Neural progenitor cell (in vitro differentiated cells): ENCODE results near the gene SCFD1.

Experiments used
- EZH2 ChIP-seq: fragments of 200-600 bp; sonication (generic); IDR thresholded peaks from 2 replicates; pipeline ENCODE4 v1.6.1; 2017; ENCODE audit warnings: antibody characterized with exemption, mild to moderate bottlenecking, moderate library complexity
- EZH2phosphoT487 ChIP-seq: fragments of 200-600 bp; sonication (generic); IDR thresholded peaks from 2 replicates; pipeline ENCODE4 v1.6.1; 2017; ENCODE audit warnings: antibody characterized with exemption
- TF ChIP-seq, protein P1 (sequence below): fragments of 200-600 bp; sonication (generic); IDR thresholded peaks from 2 replicates; pipeline ENCODE4 v1.5.1; 2017; ENCODE audit warnings: antibody characterized with exemption, mild to moderate bottlenecking

DNA sequence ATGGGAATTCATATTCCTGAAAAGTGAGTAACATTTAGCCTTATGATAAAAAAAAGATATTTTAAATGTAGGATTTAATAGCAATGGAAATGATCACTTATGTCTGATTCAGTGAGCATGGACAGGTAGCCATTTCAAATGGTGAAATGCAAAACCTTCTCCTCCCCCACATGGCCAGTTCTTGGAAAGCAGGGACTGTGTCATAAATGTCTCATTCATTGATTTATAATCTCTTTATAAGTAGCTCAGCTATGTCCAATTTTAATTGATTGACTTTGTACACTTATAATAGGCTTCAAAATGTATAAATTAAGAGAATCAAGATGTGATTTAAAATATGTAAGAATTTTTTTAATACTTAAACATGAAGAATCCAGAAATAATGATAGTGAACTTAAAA, 24.6 kb upstream of the SCFD1 start:
- no peak for TF ChIP-seq EZH2
- TF ChIP-seq, protein P1, sequence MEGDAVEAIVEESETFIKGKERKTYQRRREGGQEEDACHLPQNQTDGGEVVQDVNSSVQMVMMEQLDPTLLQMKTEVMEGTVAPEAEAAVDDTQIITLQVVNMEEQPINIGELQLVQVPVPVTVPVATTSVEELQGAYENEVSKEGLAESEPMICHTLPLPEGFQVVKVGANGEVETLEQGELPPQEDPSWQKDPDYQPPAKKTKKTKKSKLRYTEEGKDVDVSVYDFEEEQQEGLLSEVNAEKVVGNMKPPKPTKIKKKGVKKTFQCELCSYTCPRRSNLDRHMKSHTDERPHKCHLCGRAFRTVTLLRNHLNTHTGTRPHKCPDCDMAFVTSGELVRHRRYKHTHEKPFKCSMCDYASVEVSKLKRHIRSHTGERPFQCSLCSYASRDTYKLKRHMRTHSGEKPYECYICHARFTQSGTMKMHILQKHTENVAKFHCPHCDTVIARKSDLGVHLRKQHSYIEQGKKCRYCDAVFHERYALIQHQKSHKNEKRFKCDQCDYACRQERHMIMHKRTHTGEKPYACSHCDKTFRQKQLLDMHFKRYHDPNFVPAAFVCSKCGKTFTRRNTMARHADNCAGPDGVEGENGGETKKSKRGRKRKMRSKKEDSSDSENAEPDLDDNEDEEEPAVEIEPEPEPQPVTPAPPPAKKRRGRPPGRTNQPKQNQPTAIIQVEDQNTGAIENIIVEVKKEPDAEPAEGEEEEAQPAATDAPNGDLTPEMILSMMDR, result no peak
- no peak for TF ChIP-seq EZH2phosphoT487
